Duodenal mucosa (tissue), 2 donors: ENCODE results near the gene KRT4.

Experiments
- H3K27ac ChIP-seq: one replicate; pipeline ENCODE4 v1.7.0; 2013; ENCODE audit warnings: low read depth, low read length
- H3K27me3 ChIP-seq, 2 donors: one replicate each; pipeline ENCODE4 v1.7.0; 2013; ENCODE audit warnings: low read length in 2 of 2, control low read depth in 1 of 2; ENCODE audit not compliant: insufficient read depth in 2 of 2, control insufficient read depth in 1 of 2
- H3K36me3 ChIP-seq, 2 donors: one replicate each; pipeline ENCODE4 v1.7.0; 2013; ENCODE audit warnings: low read length in 2 of 2, control low read depth in 1 of 2; ENCODE audit not compliant: insufficient read depth in 2 of 2, control insufficient read depth in 1 of 2
- H3K4me1 ChIP-seq, 2 donors: one replicate each; pipeline ENCODE4 v1.7.0; 2013; ENCODE audit warnings: low read length in 2 of 2, control low read depth in 1 of 2; ENCODE audit not compliant: insufficient read depth in 2 of 2, control insufficient read depth in 1 of 2
- H3K4me3 ChIP-seq, 2 donors: one replicate each; pipeline ENCODE4 v1.7.0; 2013; ENCODE audit warnings: low read length in 2 of 2, low read depth in 1 of 2
- H3K9ac ChIP-seq, 2 donors: one replicate each; pipeline ENCODE4 v1.7.0; 2013; ENCODE audit warnings: low read length in 2 of 2, low read depth in 1 of 2
- H3K9me3 ChIP-seq, 2 donors: one replicate each; pipeline ENCODE4 v1.7.0; 2013; ENCODE audit warnings: low read length in 2 of 2, control low read depth in 1 of 2; ENCODE audit not compliant: control insufficient read depth in 1 of 2

KRT4 gene

GRCh38 chr12:52848661-52849255 lies 34.8 kb upstream of the KRT4 start, which contains the start of gene KRT78:
Gene KRT78 (minus strand): TSS chr12:52848994. CDS start chr12:52848930, 64 bp downstream.
- H3K27ac ChIP-seq: no peak within 1 kb of the TSS

GRCh38 chr12:52847335-52848102 lies 33.6 kb upstream of the KRT4 start:
- Histone ChIP-seq H3K9me3 (no peaks in the 10 kb centered on the region), H3K9ac (no peak overlapping the region), H3K4me3 (no peak overlapping the region), H3K4me1 (no peaks in the 10 kb centered on the region), H3K36me3 (no peaks in the 10 kb centered on the region), H3K27ac (no peak overlapping the region), H3K27me3 (no peaks in the 10 kb centered on the region)

More at GRCh38 chr12:52848661-52849255, 34.8 kb upstream of the KRT4 start, which contains the start of gene KRT78:
- no peak within 1 kb of the TSS for H3K4me3 ChIP-seq
- no peaks in the 10 kb centered on the region for H3K36me3 ChIP-seq
- no peak within 1 kb of the TSS for H3K9ac ChIP-seq
- no peaks in the 10 kb centered on the region for H3K9me3 ChIP-seq
- no peaks in the 10 kb centered on the region for H3K27me3 ChIP-seq
- H3K4me1 ChIP-seq: no peaks in the 10 kb centered on the region

GRCh38 chr12:52846356-52846970 lies 32.5 kb upstream of the KRT4 start:
- no peaks in the 10 kb centered on the region for H3K9me3 ChIP-seq
- no peaks in the 10 kb centered on the region for H3K4me1 ChIP-seq
- H3K9ac ChIP-seq: no peak overlapping the region
- H3K4me3 ChIP-seq: no peak overlapping the region
- H3K27me3 ChIP-seq: no peaks in the 10 kb centered on the region
- H3K27ac ChIP-seq: no peak overlapping the region
- no peaks in the 10 kb centered on the region for H3K36me3 ChIP-seq

- Histone ChIP-seq H3K4me1 (no peaks in the 10 kb centered on the region), H3K9me3 (no peaks in the 10 kb centered on the region), H3K27ac (no peak overlapping the region), H3K27me3 (no peaks in the 10 kb centered on the region), H3K9ac (no peak overlapping the region), H3K36me3 (no peaks in the 10 kb centered on the region), H3K4me3 (no peak overlapping the region)
These were observed 32.0 kb upstream of the KRT4 start for GRCh38 chr12:52845946-52846345.

GRCh38 chr12:52844386-52844785 lies 30.5 kb upstream of the KRT4 start:
- Histone ChIP-seq H3K4me1 (no peaks in the 10 kb centered on the region), H3K9ac (no peak overlapping the region), H3K27ac (no peak overlapping the region), H3K4me3 (no peak overlapping the region), H3K36me3 (no peaks in the 10 kb centered on the region), H3K27me3 (peaks cover 0 to 4% of the 10 kb centered on the region in 2 donors), H3K9me3 (no peaks in the 10 kb centered on the region)

- Histone ChIP-seq H3K9me3 (no peaks in the 10 kb centered on the region), H3K4me3 (no peak overlapping the region), H3K36me3 (no peaks in the 10 kb centered on the region), H3K9ac (no peak overlapping the region), H3K4me1 (no peaks in the 10 kb centered on the region), H3K27me3 (peaks cover 7 to 10% of the 10 kb centered on the region in 2 donors), H3K27ac (no peak overlapping the region)
These were observed 25.7 kb upstream of the KRT4 start for GRCh38 chr12:52839436-52840105.

GRCh38 chr12:52838609-52839435 lies 24.9 kb upstream of the KRT4 start:
- peaks cover 7 to 10% of the 10 kb centered on the region in 2 donors for H3K27me3 ChIP-seq
- no peak overlapping the region for H3K4me3 ChIP-seq
- no peaks in the 10 kb centered on the region for H3K4me1 ChIP-seq
- H3K36me3 ChIP-seq: no peaks in the 10 kb centered on the region
- no peak overlapping the region for H3K9ac ChIP-seq
- H3K27ac ChIP-seq: no peak overlapping the region
- H3K9me3 ChIP-seq: no peaks in the 10 kb centered on the region

- Histone ChIP-seq H3K36me3 (no peaks in the 10 kb centered on the region), H3K27me3 (peaks cover 7 to 10% of the 10 kb centered on the region in 2 donors), H3K9me3 (no peaks in the 10 kb centered on the region), H3K4me1 (peaks cover 0 to 5% of the 10 kb centered on the region in 2 donors), H3K9ac (no peak overlapping the region), H3K4me3 (no peak overlapping the region), H3K27ac (no peak overlapping the region)
These were observed 24.1 kb upstream of the KRT4 start for GRCh38 chr12:52837781-52838608.

- H3K9me3 ChIP-seq: no peaks in the 10 kb centered on the region
- H3K27ac ChIP-seq: no peak overlapping the region
- no peaks in the 10 kb centered on the region for H3K36me3 ChIP-seq
- H3K27me3 ChIP-seq: peaks cover 7 to 10% of the 10 kb centered on the region in 2 donors
- H3K9ac ChIP-seq: no peak overlapping the region
- H3K4me1 ChIP-seq: peaks cover 0 to 11% of the 10 kb centered on the region in 2 donors
- no peak overlapping the region for H3K4me3 ChIP-seq
These were observed 23.5 kb upstream of the KRT4 start for GRCh38 chr12:52837413-52837741.
